ENCODE measurements around the gene UST.

GRCh38 chr6:148771212-148771601, 24.4 kb downstream of the UST start:
- TF ChIP-seq POLR2A (IDR thresholded peaks at IDR 0.05) (no peak), CTCF (IDR thresholded peaks at IDR 0.05) (no peak)
